Measurements from ENCODE around the gene FHAD1.

GRCh38 chr1:15330028-15330427, 83.0 kb downstream of the FHAD1 start:
- no peak for TF ChIP-seq CTCF (IDR thresholded peaks at IDR 0.05)
- TF ChIP-seq POLR2A (IDR thresholded peaks at IDR 0.05): no peak

All from Peyer's patch (tissue), 4 donors.